NCI-H1694 treated with DMSO at 0.1 percent for 48 hours (cell line): ENCODE measurements around the gene MYL12A.
A peak's percentile ranks its signal among the peaks of the same experiment; 100 is the strongest.
"Not testable (repeated sequence)": the region's sequence is repeated elsewhere in the genome, so short reads cannot be mapped to it uniquely, and the experiment has no call there.

ENCODE experiments used
- DNase-seq: peaks from one replicate; lab custom pipeline; 2025; lab: John Stamatoyannopoulos, UW

The MYL12A gene

DNA sequence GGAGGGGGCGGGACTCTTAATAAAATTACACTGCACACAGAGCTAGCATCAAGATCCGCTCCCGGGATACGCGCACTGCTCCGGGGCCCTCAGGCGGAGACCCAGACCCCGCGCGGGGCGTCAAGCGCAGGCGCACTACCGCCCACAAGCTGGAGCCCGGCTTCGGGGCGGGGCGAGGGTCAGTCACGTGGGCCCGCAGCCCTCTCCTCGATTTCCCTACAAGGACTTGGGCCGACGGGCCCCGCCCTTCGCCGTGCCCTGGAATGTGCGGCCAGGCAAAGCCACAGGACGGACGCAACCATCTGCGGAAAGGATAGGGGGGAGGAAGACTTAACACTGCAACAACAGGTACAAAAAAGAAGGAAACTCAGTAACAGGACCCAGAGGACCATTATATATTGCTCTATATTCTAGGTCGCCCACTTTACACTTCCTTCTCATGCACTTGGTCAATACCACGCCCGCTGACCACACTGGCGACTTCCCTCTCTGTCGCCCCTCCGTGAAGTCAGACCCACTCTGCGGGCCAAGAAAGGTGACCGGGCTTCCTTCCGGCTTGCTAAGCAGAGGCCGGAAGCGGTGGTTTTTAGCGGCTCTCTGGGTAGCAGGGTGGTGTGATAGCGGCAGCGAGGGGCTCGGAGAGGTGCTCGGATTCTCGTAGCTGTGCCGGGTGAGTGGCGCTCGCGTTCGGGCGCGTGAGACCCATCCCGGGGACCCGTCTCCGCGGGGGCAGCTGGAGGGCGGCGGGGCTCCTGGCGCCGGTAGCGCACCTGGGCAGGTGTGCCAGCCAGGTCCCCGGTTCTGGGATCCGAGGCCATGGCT, at the start of gene MYL12A:
TSS of gene MYL12A (plus strand) at position 562 of the 822 bp plus-strand sequence. CDS start 5,447 bp downstream, outside the sequence.
- DNase-seq: peak; percentile 82

DNA sequence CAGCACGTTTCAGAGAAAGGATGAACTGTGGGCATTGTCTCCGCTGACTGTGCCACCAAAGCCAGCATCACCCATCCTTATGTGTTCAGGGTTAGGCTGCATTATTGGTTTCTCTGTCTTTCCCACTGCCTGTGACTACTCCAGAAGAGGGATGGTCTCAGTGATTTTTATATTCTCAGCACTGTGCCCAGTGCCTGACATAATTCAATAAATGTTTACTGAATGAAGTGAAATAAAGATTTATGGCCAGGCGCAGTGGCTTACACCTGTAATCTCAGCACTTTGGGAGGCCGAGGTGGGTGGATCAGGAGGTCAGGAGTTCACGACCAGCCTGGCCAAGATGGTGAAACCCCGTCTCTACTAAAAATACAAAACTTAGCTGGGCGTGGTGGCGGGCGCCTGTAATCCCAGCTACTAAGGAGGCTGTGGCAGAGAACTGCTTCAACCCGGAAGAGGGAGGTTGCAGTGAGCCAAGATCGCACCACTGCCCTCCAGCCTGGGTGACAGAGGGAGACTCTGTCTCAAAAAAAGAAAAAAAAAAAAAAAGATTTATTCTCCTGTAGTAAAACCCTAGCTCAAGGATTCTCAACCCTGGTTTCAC, 49.2 kb upstream of the MYL12A start:
- DNase-seq: not testable (repeated sequence)

DNA sequence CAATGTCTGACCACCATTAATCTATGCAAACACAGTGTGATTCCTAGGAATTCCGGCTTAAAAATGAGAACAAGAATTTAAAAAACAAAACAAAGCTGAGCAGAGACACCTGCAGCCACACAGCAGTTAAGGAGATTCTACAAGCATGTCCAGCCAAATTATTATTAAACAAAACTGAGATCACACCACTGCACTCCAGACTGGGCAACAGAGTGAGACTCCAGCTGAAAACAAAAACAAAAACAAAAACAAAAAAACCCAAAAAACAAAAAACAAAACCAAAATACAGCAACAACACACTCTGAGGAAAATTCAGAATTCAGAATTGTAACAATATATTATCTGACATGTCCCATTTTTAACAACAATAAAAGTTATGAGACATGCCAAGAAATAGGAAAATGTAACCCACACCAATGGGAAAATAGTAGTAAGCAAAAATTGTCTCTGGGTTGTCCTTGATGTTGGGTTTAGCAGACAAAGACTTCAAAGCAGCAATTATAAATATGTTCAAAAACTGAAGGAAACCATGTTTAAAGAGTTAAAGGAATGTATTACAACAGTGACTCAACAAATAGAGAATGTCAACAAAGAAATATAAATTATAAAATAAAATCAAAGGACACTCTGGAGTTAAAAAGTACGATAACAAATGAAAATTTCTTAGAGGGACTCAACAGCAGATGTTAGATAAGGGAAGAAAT, 47.5 kb upstream of the MYL12A start:
- DNase-seq: no peak

DNA sequence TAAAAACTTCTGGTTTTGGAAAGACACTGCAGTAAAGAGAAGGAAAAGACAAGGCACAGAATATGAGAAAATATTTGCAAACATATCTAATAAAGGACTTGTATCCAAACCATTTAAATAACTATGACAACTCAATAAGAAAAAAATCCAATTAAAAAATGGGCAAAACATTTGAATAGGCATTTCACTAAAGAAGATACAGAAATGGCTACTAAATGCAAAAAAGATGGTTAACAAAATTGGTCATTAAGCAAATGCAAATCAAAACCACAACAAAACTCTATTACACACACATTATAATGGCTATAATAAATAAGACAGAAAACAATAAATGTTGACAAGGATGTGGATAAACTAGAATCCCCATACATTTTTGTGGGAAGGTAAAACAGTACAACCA, 42.4 kb upstream of the MYL12A start:
- no peak for DNase-seq

DNA sequence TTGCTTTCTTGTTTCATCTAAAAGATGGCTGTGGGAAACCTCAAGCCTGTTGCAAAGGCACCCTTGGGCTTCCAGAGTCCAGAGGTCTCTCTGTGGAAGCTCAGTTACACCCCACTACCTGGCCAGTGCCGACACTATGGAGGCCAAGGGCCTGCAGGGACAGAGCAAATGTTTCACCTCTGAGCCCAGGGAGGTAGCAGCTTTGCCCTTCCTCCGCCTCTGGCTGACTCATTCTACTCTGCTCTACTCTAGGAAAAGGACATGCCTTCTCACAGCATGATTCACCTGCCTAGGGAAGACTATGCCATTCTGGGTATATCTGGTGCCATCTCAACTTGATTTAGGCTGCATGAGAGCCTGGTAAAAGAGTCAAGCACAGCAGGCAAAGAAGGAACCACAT, 40.0 kb upstream of the MYL12A start:
- no peak for DNase-seq

DNA sequence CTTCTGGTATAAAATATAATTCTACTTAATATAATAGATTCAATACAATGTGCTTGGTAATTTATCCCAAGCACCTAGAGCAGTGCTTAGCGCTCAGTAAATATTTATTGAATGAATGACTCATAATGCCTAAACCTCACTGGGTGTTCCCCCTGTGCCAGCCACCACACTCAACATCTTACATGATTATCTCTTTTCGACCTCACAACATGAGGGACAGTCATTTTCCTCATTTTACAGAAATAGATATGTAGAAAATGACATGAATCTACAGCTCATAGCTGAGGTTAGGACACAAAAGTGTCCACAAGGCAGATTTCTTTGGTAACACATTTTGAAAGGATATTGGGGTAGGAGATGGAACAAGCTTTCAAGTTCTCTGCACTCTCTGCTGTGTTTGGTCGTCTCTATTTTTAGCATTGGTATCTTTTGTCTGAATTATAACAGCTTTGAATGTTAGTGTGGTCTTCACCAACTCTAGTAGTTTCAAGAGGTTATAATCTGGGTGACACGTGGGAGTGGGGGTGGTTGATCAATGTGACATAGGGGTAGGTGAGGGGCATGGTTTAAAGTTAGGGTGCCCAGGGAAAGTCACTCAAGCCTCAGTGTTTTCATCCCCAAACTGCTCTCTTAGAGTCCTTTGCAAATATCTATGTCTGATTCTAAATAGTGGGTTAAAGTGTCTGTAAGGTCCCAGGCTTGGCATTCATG, 37.6 kb upstream of the MYL12A start:
- no peak for DNase-seq

DNA sequence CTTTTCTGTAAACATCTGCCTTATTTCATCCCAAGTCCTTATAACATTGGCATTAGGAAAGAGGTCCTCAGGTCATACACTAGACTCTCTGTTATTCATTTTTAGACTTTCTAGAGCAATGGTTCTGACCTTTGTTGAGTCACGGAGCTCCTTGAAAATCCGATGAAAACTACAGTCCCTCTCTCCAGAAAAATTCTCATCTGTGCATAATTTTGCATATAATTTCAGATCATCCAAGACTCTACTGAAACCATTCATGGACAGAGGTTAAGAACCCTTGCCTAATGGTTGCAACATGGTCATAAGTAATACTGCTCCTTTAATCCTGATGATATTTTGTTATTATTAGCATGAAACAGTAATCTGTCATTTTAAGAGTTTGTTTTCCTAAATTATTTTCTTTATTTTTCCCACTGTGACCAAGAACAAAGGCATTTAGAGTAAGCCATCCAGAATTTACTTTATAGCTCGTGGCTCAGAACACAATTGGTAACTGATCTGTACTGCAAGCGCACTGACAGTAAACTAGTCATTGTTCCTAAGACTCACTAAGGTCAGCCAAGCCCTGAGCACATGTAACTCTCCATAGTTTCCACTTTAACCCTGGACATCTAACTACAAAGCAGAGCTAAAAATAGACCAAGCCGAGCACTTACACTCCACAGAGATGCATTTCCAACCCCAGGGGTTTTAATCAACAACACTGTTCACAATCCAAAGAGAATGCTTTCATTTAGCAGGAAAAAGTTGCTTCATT, 36.2 kb upstream of the MYL12A start:
- no peak for DNase-seq

DNA sequence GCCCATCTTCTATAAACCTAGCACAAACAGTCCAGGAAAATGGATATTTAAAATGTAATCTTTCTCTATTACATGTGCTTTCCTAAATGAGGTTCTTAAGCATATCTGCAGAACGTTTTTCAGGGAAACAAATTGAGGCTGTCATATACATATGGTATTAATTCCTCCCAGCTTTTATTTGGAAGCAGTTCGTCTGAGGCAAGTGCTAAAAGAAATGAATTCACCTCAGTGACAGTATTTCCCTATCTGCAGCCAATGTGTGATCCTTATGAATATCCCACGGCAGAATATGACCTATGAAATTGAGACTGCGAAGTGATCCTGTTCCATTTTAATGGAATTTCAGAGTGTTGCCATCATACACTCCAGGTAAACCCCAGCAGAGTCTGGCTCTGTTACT, 34.9 kb upstream of the MYL12A start:
- no peak for DNase-seq

DNA sequence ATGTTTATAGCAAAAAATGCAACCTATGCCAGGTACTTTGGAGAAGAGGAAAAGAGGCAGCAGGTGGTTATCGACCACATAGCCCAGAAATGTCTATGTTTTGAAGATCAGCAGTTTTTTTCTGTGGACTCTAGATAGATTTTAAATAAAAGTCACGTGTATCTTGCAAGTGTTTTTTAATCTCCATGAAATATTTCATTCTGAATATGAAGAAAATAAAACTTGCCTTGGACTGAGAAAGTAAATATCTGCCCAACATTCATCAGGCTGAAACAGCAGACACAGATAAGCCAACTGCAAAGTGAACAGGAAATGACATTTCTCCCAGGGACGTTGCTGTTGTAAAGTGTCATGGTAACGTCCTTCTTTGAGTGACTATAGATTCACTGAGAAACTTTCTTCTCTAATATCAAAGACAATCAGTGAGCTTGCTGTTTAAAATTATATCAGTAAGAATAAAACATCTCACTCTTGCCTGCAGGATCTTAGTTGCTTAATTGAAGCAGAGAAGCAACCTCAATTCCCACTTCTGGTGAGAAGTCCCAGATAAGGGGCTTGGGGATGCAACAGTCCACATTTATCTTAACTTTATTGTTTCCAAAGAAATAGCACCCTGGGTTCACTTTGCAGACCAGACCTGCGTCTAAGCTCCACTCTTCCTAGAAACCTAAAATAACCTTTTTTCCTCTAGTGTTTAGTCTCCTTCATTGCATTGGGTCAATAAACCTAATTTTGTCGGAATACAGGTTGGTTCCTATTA, 34.1 kb upstream of the MYL12A start:
- no peak for DNase-seq

DNA sequence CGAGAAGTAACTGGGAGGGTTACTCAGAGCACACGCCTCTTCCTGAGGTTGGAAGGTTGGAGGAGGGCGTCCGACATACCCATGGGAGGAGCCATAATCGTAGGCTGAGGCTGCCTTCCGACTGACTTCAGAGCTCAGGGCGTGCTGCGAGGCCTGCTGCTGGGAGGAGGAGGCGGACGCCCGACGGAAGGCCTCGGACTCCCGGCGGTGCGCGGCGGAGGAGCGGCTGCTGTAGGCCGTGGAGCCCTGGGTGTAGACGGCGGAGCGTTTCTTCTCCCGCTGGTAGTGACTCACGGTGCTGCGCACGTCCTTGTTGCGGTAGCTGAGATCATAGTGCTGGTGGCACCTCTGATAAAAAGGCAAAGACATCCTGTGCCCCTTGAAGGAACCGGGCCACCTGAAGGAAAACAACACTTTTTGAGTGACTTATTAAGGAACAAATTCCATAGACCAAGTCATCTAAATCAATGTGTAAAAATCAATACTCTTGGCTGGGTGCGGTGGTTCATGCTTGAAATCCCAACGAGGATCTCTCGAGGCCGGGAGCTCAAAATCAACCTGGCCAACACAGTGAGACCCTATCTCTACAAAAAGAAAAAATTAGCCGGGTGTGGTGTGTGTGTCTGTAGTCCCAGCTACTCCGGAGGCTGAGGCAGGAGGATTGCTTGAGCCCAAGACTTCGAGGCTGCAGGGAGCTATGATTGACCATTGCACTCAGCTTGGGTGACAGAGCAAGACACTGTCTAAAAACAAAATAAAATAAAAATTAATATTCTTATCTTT, 32.6 kb upstream of the MYL12A start:
- DNase-seq: no peak

DNA sequence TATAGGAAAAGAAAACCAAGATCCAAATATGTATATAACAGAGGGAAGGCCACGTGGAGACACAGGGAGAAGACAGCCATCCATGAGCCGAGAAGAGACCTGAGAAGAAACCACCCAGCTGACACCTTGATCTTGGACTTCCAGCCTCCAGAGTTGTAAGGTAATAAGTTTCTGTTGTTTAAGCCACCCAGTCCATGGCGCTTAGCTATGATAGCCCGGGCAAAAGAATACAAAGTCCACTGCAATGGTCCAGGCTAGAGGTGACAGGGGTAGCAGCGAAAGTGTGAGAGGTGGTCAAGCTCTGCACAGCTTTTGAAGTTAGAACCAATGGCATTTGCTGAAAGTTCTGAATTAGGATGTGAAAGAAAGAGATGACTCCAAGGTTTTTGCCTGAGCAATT, 30.6 kb upstream of the MYL12A start:
- no peak for DNase-seq

DNA sequence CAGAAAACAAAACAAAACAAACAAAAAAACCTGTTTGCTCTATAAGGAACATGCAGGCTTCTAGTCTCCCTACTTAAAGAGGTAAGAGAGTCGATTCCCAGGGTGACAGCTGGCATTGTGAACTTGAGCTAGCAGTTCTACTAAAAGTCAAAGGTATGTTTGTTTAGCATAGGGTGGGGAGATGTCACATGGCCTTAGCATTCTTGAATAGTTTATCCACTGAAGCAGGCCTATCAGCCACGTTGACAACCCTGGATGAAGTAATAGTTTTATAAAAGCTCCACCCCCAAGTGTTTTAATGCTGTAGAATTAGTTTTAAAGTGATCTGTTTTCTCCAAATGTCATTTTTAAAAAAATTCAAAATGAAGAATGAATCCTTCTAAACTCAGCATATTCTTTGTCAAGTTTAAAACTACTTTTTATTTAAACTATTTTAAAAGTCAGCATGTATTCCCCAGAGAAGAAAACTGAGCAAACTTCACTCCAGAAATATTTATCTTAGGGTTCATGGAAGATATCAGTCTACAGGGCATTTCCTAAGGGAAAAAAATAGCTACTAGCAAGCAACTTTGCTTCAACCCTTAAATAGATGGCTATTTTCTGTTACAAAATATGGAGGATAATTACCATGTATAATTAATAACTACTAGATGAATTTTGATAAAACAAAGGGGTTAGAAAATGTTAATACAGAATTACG, 29.5 kb upstream of the MYL12A start:
- DNase-seq: no peak

DNA sequence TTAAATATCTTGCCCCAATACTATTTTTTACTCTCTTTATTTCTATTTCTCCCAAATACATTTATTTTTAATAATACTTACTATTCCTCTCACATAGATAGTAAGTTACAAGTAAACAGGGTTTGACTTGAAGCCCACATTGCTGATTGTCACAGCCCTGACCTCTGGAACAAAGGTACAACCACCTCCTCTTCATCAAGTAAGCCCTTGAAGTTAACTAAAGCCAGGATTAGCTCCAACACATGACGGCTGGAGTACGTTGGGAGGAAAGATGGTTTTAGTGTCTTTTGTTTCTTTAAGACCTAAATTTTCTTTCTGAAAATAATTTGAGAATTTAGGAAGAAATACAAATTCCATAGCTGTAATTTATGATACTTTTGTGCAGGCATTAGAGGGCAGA, 28.8 kb upstream of the MYL12A start:
- DNase-seq: no peak

DNA sequence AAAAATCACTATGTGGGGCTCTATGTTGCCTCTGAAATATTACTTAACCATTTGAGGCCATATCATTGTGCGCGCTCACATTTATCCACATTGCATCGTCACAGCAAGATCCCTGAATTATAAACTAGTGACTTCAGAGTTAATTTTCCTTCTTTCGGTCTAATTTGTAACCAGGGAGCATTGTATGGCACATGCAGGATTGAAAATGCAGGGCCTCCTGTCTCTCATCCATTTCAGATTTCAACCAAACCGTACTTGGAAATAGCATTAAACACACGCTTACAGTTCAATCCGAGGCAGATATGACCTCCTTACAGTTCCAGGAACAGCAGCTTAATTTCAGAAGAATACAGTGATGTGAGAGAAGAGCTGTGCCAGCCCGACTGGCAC, 28.4 kb upstream of the MYL12A start:
- DNase-seq: no peak

DNA sequence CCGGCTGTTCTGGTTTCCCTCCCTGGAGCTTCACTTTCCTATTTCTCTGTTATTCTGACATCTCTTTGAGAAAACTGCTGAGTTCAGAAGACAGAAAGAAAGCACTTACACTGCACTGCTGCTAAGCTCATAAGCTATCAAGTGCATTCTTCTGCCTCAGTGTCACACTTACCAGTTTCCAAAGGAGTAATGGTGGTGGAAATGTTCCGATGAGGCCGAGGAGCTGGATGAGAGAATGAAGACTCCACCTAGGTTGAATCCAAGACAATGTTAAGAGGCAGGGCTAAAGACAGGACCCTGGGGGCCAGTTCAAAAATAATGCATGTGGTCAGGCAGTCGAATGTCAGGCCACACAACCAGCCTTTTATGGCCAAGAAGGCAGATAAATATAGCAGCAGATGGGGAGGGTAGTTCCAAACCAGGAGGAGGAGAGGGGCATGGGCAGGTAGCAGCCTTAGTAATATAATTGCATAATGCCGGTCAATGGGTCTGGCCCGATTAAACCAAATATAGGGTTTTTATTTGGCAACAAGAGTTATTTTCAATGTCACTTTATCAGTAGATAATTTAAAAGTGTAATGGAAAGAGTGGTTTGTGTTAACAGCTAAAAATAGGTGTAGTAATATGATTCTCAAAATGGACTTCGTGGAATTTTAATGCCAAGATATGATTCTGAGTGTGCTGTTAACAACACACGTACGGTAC, 27.8 kb upstream of the MYL12A start, which contains the start of gene MYOM1:
TSS of gene MYOM1 (minus strand) at position 338 of the 705 bp plus-strand sequence. CDS start 4,745 bp downstream, outside the sequence.
- DNase-seq: no peak

DNA sequence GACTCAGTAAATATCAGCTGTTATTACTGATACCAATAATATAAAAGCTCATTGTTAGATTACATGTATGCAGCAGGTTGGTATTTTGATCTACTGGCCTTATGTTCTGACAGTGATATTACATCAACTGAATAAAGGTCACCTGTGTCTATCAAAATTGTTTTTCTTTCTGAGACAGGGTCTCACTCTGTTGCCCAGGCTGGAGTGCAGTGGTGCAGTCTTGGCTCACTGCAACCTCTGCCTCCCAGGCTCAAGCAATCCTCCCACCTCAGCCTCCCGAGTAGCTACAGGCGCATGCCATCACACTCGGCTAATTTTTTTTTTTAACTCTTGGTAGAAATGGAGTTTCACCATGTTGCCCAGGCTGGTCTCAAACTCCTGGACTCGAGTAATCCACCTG, 26.7 kb upstream of the MYL12A start:
- DNase-seq: not testable (repeated sequence)

DNA sequence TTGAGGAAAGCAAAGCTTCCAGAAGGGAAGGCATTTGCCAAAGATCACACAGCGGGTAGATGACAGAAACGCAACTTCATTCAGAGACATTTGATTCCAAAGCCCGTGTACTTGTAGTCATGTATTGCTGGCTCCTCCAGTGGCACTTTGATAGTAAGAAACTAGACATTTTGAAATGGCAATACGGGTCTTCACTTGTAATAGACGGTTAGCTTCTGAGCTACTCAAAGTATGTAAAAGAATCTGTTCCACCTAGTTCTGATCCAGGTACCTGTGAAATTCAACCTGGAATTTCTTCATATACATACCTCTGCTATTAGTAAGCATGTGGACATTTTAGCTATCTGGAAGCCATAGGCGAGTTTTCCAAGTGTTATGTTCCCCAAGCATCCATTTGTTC, 26.1 kb upstream of the MYL12A start:
- DNase-seq: no peak

DNA sequence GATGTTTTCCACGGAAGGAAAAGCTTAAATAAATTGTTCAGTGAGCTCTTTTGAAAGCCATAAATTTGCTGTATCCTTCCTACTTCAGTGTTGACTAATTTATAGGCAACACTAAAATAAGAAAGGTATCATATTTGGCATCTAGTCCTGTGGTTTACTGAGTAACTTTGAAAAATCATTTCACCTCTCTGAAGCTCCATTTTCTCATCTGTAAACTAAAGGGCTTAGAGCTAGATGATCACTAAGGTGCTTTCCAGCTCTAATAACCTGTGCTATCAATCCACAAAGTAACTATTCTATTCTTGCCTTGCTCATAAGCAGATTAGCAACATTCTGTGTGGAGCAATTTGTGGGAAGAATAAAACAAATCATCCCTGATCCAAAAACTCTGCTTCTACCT, 24.2 kb upstream of the MYL12A start:
- no peak for DNase-seq

DNA sequence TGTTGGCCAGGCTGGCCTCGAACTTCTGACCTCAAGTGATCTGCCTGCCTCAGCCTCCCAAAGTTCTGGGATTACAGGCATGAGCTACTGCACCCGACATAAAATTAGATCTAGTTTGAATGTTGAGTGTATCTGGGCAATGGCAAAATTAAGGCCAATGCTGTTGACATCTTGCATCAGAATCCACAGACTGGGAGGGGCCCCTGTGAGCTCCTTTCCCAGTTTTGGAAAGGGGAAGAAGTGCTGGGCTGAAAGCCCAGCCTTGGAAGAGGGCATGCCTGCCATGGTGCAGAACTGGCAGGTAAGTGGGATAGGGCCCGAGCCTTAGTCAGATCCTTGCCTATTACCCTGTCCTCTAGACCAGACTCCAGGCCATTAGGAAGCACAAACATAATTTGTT, 23.4 kb upstream of the MYL12A start:
- DNase-seq: no peak
